ENCODE results near the gene TNS1. TPM values are rescaled to one million over a fixed set of nuclear protein-coding genes. Genes with fewer than 3 reads are reported as not detected.

The TNS1 gene
- total RNA-seq, 2 experiments from 2014 or later = 0.89 to 1.4 TPM

- DNase-seq = no peak
- no peaks in the 10 kb centered on the region for H3K36me3 Mint-ChIP-seq
- no peak overlapping the region for H3K4me3 Mint-ChIP-seq
- peaks cover 3% of the 10 kb centered on the region for H3K27me3 Mint-ChIP-seq
- no peaks in the 10 kb centered on the region for H3K4me1 Mint-ChIP-seq
- no peak overlapping the region for H3K27ac Mint-ChIP-seq
- H3K9me3 Mint-ChIP-seq = peaks cover 2% of the 10 kb centered on the region
These were observed 229.3 kb downstream of the TNS1 start for GRCh38 chr2:217773539-217773938.

DNA sequence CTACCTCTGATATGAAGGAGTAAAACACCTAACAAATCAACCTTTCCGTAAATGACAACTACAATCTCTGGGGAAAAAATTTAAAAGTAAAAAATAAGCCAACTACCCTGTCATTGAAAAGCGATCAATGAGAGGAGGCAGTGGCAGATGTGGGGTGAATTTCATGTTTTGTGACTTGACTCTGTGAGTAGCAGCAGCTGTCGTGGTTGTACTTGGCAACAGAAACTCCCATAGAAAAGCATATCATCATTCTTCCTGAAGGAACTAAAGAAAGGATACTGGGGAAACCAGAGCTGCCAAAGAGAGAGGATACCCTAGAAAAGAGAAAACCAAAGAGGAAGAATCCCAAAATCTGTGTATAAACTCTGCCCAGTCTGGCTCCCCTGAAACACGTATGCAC, 236.4 kb downstream of the TNS1 start:
- no peak overlapping the region for H3K4me3 Mint-ChIP-seq
- H3K4me1 Mint-ChIP-seq = no peaks in the 10 kb centered on the region
- peaks cover 13% of the 10 kb centered on the region for H3K9me3 Mint-ChIP-seq
- peaks cover 16% of the 10 kb centered on the region for H3K36me3 Mint-ChIP-seq
- H3K27me3 Mint-ChIP-seq = peaks cover 11% of the 10 kb centered on the region
- DNase-seq = no peak
- no peak overlapping the region for H3K27ac Mint-ChIP-seq

DNA sequence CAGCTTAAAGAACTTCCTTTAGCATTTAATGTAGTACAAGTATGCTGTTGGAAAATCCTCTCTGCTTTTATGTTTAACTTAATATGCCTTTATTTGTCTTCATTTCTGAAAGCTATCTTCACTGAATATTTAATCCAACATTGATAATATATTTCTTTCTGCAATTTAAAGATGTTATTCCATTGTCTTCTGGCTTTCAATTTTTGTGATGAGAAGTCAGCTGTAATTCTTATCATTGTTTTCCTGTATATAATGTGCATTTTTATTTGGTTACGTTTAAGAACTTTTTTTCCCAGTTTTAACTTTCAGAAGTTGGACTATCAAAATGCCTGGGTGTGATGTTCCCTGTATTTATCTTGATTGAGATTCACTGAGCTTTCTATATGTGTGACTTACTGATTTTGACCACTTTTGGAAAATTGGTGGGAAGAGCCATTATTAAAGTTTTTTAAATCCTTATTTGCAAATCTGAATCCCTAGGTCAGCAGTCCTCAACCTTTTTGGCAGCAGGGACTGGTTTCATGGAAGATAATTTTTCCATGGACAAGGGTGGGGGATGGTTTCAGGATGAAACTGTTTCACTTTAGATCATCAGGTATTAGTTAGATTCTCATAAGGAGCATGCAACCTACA, 241.0 kb downstream of the TNS1 start:
- Mint-ChIP-seq H3K36me3 (peaks cover 22% of the 10 kb centered on the region), H3K27me3 (peaks cover 11% of the 10 kb centered on the region), H3K9me3 (peaks cover 17% of the 10 kb centered on the region), H3K4me3 (no peak overlapping the region), H3K27ac (no peak overlapping the region), H3K4me1 (peaks cover 9% of the 10 kb centered on the region)
- no peak for DNase-seq

DNA sequence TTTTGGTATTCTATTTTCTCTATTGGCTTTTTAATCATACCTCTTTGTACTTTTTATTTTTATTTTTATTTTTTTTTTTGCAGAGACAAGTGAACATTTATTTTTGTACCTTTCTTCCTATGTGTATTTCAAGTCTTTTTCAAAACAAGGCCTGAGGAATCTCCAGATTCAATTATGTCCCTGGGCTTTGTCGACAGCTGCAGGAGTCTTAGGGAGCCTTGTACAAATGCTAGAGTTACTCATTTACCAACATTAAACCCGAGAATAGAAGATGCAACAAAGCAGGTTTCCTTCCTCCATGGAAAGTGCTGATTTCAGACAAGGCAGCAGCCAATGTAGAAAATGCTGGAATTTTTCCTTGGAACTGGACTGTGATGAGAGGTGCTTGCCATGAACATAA, 242.8 kb downstream of the TNS1 start:
- H3K4me1 Mint-ChIP-seq = peaks cover 20% of the 10 kb centered on the region
- H3K36me3 Mint-ChIP-seq = peaks cover 22% of the 10 kb centered on the region
- H3K9me3 Mint-ChIP-seq = peaks cover 17% of the 10 kb centered on the region
- no peak overlapping the region for H3K27ac Mint-ChIP-seq
- H3K4me3 Mint-ChIP-seq = no peak overlapping the region
- peaks cover 8% of the 10 kb centered on the region for H3K27me3 Mint-ChIP-seq
- DNase-seq = no peak

DNA sequence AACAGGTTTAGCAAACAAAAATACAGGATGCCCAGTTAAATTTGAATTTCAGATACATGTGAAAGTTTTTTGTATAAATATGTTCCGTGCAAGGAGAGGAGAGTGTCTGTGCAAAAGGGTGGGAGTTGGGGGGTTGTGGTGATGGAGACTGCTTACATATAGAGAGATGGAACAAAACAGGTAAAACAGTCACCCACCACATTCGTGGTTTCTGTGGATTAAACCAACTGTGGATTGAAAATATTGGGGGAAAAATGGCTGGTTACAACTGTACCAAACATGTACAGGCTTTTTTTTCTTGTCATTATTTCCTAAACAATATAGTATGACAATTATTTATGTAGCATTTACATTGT, 245.7 kb downstream of the TNS1 start:
- Mint-ChIP-seq H3K36me3 (peaks cover 11% of the 10 kb centered on the region), H3K27ac (peak overlapping the region; percentile 92)

DNA sequence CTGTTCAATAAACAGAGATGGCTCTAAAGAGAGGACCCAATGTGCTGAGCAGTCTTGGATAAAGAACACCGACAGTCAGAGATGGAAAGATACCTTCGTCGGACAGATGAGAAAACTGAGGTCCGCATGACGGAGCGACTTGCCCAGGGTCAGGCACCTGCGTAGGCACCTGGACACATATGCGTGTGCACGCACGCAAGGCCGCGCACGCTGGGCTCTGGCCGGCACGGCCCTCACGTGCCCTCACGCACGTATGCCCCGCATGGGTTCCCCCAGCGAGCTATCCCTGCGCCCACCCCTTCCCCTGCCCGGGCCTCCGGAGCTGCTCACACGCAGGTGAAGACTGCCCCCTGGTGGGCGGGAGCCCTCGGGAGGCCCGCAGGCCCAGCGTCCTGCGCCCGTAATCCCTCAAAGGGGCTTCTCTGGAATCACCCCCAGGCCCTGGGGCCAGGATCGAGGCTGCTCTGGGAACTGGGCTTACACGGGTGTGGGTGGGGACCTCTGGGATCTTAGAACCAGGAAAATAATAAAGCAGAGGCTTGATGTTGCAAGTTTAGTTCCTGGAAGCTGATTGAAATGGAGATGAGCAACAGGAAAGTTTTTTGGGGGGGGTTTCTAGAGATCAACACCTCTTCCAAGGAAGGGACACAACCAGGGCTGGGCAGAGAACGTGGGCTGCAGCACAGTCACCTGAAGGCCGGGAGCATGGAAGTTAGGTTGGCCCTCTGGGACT, 246.3 kb downstream of the TNS1 start:
- Mint-ChIP-seq H3K27ac (peak overlapping the region; percentile 92), H3K27me3 (no peaks in the 10 kb centered on the region), H3K36me3 (peaks cover 7% of the 10 kb centered on the region), H3K9me3 (peaks cover 6% of the 10 kb centered on the region), H3K4me3 (peak overlapping the region; percentile 78), H3K4me1 (peaks cover 28% of the 10 kb centered on the region)
- DNase-seq = peak; percentile 85

More for the DNA sequence above, 245.7 kb downstream of the TNS1 start:
- no peaks in the 10 kb centered on the region for H3K27me3 Mint-ChIP-seq
- peaks cover 9% of the 10 kb centered on the region for H3K9me3 Mint-ChIP-seq
- peak; percentile 35 for DNase-seq
- peak overlapping the region; percentile 78 for H3K4me3 Mint-ChIP-seq
- peaks cover 28% of the 10 kb centered on the region for H3K4me1 Mint-ChIP-seq

- Mint-ChIP-seq H3K9me3 (peaks cover 3% of the 10 kb centered on the region), H3K27ac (peak overlapping the region; percentile 81), H3K27me3 (no peaks in the 10 kb centered on the region), H3K4me3 (peak overlapping the region; percentile 78), H3K4me1 (peaks cover 28% of the 10 kb centered on the region), H3K36me3 (no peaks in the 10 kb centered on the region)
- no peak for DNase-seq
These were observed 247.6 kb downstream of the TNS1 start for GRCh38 chr2:217755027-217755745.

DNA sequence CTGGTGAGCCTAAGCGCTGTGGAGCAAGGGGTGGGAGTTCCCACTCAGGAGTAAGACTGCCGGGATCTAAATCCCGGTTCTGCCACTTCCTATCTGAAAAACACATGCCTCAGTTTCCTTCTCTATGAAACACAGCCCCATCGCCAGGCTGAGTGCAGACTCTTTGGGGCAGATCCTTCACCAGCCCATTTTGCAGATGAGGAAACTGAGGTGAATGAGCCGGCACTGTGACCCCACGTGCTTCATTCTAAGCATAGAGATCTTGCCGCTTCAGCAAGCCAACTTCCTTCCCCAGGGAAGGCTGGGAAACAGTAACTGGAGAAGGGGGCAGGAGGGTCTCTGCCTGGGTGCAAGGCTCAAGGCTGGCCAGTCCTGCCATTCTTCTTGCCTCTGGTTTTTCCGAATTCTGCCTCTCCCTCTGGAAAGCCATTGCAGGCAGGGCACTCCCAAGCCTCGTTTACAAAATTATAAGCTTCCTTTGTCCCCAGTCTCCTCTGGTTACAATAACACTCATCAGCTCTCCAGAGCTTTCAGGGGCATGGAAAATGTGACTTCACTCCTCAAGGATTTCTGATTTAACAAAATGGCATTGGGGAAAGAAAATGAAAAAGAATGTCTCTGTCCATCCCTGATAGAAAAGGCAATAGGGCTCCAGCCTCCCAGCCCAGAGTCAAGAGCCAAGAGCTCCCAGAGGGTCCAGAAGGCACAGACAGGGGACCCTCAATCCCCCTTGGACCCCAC, 249.2 kb downstream of the TNS1 start:
- H3K27ac Mint-ChIP-seq = no peak overlapping the region
- peaks cover 28% of the 10 kb centered on the region for H3K4me1 Mint-ChIP-seq
- no peak for DNase-seq
- H3K27me3 Mint-ChIP-seq = no peaks in the 10 kb centered on the region
- H3K36me3 Mint-ChIP-seq = no peaks in the 10 kb centered on the region
- no peak overlapping the region for H3K4me3 Mint-ChIP-seq
- peaks cover 3% of the 10 kb centered on the region for H3K9me3 Mint-ChIP-seq

- Mint-ChIP-seq H3K4me1 (peaks cover 28% of the 10 kb centered on the region), H3K4me3 (no peak overlapping the region), H3K9me3 (peaks cover 3% of the 10 kb centered on the region), H3K27ac (no peak overlapping the region), H3K27me3 (no peaks in the 10 kb centered on the region), H3K36me3 (no peaks in the 10 kb centered on the region)
- no peak for DNase-seq
These were observed 249.9 kb downstream of the TNS1 start for GRCh38 chr2:217752714-217753459.

GRCh38 chr2:217751952-217752351, 250.8 kb downstream of the TNS1 start:
- Mint-ChIP-seq H3K27ac (no peak overlapping the region), H3K4me3 (no peak overlapping the region), H3K36me3 (no peaks in the 10 kb centered on the region), H3K4me1 (peaks cover 20% of the 10 kb centered on the region), H3K9me3 (no peaks in the 10 kb centered on the region), H3K27me3 (no peaks in the 10 kb centered on the region)
- DNase-seq = no peak

- no peak overlapping the region for H3K4me3 Mint-ChIP-seq
These were observed 251.6 kb downstream of the TNS1 start for GRCh38 chr2:217751192-217751591.

More at GRCh38 chr2:217751192-217751591, 251.6 kb downstream of the TNS1 start:
- peaks cover 2% of the 10 kb centered on the region for H3K36me3 Mint-ChIP-seq
- no peaks in the 10 kb centered on the region for H3K27me3 Mint-ChIP-seq
- H3K27ac Mint-ChIP-seq = no peak overlapping the region
- H3K9me3 Mint-ChIP-seq = no peaks in the 10 kb centered on the region
- no peak for DNase-seq
- H3K4me1 Mint-ChIP-seq = peaks cover 15% of the 10 kb centered on the region

Other genes with a start within 250 kb of the TNS1 start
- gene RUFY4, start 66.3 kb upstream of the TNS1 start, total RNA-seq = 1 to 10 TPM; 1.6 to 2.0 TPM
- gene CXCR2, start 123.0 kb upstream of the TNS1 start, total RNA-seq = 1 to 10 TPM in 1 of 2 experiments, under 1 TPM in 1; 0.31 to 1.2 TPM
- gene CXCR1, start 164.0 kb upstream of the TNS1 start, total RNA-seq = not detected
- 100 to 1,000 TPM; 562 to 566 TPM for gene ARPC2, start 214.2 kb upstream of the TNS1 start, total RNA-seq